Anterior cingulate cortex (tissue), 58 donors: ENCODE results near the gene PLEKHF1.
"Not testable (repeated sequence)": the region's sequence is repeated elsewhere in the genome, so short reads cannot be mapped to it uniquely, and the experiment has no call there.

Source experiments
- DNase-seq, 58 donors: peaks; one replicate each; lab custom pipeline; 2025; lab: John Stamatoyannopoulos, UW

Gene PLEKHF1

GRCh38 chr19:29694669-29695627, 29.7 kb downstream of the PLEKHF1 start:
- DNase-seq: peak in 56 of 58 donors; percentile 26 to 90 (median 76)

GRCh38 chr19:29695765-29696564, 30.7 kb downstream of the PLEKHF1 start:
- no peak for DNase-seq

DNA sequence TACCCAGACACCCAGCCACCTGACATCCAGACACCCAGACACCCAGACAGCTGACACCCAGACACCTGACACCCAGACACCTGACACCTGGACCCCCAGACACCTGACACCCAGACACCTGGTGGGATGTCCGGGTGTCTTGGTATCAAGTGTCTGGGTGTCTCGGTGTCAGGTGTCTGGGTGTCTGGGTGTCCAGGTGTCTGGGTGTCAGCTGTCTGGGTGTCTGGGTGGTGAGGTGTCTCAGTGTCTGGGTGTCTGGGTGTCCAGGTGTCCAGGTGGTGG, 31.2 kb downstream of the PLEKHF1 start:
- no peak for DNase-seq

DNA sequence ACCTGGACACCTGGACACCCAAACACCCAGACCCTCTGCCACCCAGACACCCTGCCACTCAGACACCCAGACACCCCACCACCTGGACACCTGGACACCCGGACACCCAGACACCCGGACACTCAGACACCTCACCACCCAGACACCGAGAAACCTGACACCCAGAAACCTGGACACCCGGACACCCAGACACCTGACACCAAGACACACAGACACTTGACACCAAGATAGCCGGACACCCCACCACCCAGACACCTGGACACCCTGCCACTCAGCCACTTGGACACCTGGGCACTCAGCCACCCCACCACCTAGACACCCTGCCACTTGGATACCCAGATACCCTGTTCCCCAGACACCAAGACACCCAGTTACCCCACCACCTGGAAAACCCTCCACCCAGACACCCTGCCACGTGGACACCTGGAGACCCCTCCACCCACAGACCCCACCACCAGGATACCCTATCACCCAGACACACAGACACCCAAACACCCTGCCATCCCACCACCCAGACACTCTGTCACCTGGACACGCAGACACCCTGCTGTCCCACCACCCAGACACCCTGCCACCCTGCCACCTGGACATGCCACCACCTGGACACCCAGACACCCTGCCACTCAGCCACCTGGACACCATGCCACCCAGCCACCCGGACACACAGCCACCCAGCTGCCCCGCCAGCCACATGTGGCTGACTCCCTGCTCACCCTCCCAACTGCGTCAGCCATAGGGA, 32.4 kb downstream of the PLEKHF1 start:
- no peak for DNase-seq

GRCh38 chr19:29699861-29700260, 34.6 kb downstream of the PLEKHF1 start:
- DNase-seq: no peak

GRCh38 chr19:29700498-29700897, 35.2 kb downstream of the PLEKHF1 start:
- no peak for DNase-seq

- DNase-seq: peak in 2 of 58 donors; percentile 20 to 23
Measured at GRCh38 chr19:29702161-29702962, 37.1 kb downstream of the PLEKHF1 start.

DNA sequence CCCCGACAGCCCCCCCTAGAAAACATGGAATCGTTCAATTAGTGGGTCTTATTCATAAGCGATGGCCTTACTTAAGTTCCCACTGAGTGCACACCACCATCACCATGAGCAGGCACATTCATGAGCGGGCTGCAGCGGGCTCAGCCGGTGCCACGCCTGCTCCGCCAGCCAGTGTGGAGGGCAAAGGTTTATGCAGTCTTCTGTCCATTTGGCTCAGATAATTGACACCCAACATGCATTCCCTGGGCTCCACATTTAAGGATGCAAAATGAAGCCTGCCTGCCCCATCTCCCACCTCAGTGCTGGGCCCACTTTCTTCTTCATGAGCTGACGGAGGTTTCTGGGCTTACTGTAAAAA, 37.7 kb downstream of the PLEKHF1 start:
- no peak for DNase-seq

DNA sequence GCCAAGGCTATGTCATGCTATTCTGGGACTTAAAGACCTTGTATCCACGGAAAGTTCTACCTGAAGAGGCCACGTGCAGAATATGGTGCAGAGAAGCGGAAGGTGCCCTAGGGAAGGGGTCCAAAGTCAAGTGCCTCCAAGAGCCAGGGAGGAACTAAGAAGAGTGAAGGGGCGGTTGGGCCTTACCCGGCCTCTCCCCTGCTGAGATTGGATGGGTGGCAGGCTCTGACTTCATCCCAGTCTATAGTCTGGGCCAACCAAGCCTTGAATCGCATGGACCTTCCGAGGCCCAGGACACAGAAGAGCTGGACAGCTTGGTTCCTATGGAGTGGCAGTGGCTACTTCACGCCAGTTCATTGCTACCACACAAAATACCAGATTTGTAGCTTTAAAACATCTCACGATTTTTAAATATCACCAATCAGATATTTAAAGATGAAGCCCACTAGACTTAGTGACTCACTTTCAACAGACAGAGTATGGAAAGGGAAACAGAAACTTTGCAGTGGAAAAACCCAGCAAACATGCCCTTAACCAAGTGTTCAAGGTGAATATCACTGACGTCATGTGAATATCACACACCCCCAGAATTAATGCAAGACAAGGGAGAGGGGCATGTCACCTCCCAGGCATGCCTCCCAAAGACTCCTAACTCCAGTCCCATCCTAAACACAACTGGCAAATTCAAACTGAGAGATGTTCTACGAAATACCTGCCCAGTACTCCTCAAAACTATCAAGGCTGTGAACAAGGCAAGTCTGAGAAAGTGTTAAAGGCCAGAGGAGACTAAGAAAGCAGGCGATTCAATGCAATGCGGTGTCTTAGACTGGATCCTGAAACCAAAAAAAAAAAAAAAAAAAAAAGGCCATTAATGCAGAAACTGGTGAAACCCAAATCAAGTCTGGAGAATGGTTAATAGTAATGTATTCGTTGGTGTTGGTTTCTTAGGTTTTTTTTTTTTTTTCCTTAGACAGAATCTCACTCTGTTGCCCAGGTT, 39.6 kb downstream of the PLEKHF1 start:
- no peak for DNase-seq

DNA sequence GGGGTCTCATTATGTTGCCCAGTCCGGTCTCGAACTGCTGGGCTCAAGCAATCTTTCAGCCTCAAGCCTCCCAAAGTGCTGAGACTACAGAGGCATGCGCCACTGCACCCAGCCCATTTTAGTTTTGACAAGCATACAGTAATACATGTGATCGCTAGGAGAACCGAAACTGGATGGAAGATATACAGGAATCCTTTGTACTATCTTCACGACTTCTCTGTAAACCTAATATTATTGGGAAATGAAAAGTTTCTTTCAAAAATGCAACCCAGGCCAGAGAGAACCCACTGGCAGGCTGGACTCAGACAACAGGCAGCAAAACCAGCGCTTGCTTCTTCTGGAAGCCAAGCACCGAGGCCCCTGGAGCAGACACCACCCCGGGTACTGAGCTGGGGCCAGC, 40.4 kb downstream of the PLEKHF1 start:
- DNase-seq: no peak

- no peak for DNase-seq
Measured at GRCh38 chr19:29706635-29707034, 41.4 kb downstream of the PLEKHF1 start.

DNA sequence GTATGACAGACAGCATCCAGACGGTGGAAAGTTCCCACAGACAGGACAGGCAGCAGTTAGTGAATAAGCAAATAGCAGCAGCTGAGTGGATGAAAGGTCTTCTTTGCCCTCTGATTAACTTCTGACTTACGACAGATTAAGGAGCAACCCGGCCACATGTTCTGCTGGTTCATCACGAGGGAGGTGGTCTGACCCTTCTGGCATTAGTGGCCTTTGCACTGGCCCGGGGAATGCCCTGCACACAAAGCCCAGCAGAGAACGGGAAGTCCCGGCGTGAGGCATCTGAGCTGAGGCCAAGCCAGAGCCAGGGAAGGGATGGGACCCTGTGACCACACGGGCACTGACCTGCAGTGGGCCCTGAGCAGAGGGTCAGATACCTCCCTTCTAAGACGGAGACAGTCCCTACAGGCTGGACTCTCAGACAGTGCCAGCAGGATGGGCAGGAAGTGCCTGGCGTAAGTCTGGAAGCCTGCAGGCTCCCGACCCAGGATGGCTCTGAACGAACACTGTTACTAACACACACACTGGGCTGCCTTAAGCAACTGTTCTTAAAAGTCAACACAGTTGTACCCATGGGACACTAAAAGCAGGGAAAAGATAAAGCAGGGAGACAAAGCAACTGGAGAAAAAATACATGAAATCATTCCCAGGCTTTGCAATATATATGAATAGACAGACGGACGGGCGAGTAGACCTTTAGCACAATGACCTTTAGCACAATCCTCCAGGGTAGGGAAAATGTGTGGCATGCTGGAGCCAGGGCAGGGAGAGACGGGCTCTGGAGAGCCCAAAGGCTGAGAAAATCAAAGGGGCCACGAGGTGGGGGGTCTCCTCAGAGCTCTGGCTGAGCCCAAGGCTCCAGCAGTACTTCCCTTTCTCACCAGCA, 43.5 kb downstream of the PLEKHF1 start:
- DNase-seq: no peak

DNA sequence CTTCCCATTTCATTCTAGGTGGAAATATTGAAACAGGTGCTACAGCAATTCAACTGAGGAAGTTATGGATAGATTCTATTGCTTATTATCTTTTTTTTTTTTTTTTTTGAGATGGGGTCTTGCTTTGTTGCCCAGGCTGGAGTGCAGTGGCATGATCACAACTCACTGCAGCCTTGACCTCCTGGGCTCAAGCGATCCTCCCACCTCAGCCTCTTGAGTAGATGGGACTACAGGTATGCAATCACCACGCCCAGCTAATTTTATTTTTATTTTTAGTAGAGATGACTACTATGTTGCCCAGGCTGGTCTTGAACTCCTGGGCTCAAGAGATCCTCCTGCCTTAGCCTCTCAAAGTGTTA, 44.2 kb downstream of the PLEKHF1 start:
- not testable (repeated sequence) for DNase-seq

- DNase-seq: no peak
Measured at GRCh38 chr19:29711584-29712132, 46.4 kb downstream of the PLEKHF1 start.

DNA sequence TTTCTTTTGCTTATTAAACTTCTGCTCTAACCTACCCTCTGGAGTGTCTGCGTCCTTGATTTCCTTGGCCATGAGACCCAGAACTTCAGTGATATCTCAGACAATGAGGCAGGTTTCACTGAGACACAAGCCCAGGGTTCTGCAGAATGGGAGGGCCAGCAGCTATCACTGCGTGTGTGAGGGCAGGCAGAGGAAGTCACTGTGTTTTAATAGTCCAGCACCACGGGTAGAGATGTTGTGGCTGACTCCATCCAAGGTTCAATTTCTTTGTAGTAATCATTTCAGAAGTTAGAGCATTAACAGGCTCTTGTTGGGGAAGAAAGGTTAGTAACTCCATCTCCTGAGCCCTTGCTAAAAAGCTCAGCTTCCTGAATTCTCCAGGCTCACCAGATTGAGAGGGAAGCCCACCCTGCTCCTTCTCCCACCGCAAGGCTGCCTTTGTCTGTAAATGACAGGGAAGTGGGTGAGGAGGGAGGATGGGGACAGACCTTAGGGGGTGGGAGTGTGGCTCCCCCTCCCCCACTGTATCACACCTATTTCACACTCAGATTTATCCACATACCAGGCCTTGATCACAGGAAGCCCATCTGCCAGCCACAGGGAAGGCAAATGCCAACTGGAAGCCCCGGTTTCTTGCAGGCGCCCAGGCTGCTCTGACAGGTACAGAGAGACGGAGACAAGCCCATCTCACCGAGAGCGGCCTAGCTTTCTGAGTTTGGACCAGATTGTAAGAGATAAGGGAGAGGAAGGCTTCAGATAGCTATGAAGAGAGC, 47.7 kb downstream of the PLEKHF1 start:
- DNase-seq: no peak

GRCh38 chr19:29714371-29714952, 49.2 kb downstream of the PLEKHF1 start:
- no peak for DNase-seq
